Coronary artery (tissue), 2 donors: Measurements from ENCODE around the gene IFNA5.

Experiments used
- DNase-seq: peaks from one replicate; pipeline ENCODE4 v3.0.0-alpha.2; 2017; ENCODE audit warnings: low spot score
- H3K27ac ChIP-seq, 2 donors: fragments of 200-600 bp; sonication (generic); one replicate each; pipeline ENCODE4 v1.5.1; 2016 to 2019
- H3K4me3 ChIP-seq: fragments of 200-600 bp; sonication (generic); 2 replicates; pipeline ENCODE4 v1.5.1; 2016; ENCODE audit warnings: mild to moderate bottlenecking, moderate library complexity
- CTCF ChIP-seq: fragments of 200-600 bp; sonication (generic); IDR thresholded peaks from one replicate; pipeline ENCODE4 v1.5.1; 2019; ENCODE audit warnings: antibody characterized with exemption

IFNA5 gene

DNA sequence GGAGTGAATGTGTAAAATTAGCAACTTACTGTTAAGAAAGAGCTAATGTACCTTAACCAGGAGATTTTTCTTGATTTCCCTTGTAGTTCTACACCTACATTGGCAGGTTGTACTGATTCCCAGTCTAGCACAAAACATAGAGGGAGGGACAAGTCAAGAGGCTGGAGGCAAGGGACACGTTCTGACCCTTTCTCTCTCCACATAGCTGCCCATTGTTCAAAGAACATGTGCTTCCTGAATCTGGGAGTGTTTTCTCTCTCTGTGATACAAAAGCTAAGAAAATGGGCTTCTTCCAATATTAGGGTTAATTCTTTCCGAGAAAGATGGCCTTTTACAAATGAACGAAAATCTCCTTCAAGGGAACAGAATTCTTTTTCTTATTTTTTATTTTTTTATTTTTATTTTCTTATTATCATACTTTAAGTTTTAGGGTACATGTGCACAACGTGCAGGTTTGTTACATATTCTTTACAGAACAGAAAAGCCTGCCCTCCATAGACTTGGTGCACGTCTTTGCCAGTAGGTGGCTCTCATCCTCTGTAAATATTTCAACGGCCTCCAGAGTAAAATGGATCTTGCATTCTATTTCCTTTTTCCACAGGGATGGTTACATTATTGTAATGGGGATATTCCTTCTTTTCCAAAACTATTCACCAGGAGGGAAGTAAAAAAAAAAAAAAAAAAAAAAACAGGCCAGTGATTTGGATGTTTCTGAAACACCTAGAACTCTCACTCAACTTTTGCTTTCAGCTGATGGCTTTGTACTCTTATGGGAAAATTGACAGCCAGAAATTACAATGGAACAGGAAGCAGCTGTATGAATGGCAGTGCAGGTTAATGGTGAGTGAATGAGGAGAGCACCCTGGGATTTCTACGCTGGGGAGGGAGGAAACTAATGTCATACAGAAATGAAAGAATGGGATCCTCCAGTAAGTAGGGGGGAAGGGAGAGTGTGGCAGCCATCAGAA lies 13.1 kb upstream of the IFNA5 start:
- H3K4me3 ChIP-seq: no peak overlapping the region
- DNase-seq: no peak
- TF ChIP-seq CTCF: peak; percentile 37
- no peak overlapping the region for H3K27ac ChIP-seq

GRCh38 chr9:21316860-21317259 lies 11.7 kb upstream of the IFNA5 start:
- no peak for DNase-seq
- Histone ChIP-seq H3K27ac (no peak overlapping the region), H3K4me3 (no peak overlapping the region)
- TF ChIP-seq CTCF: no peak

DNA sequence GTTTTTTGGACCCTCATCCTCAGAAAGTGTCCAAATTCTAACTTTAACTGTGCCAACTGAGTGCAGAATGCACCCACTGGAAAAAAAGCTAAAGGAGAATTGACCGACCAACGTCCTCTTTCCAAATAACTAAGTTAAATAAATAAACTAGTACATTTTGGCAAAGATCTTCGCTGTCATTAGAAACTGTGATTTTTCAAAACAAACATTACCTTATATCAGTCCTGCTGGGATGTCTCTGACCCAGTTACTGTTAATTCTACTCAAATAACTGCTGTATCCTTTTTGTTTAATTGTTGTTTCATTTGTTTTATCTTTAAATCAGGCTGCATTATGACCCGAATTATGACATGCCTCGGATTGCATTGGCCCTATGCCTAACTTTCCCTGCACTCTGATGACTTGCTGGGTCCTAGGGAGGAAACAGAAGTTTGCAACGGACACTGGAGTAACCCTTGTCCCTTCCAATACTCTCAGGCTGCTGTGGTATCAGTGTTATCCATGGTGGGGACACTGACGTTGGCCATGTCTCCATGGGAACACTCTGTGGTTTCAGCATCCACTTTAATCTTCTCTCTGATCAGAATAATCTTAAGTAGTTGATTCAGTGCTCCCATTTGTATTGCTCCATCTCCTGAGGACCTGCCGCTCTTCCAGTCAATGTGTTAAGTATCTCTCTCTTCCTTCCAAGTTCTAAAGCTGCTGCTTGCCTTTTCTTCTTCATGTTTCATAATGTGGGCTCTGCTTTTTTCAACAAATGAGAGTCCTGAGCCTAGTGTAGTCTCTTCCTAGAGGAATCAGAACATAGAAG lies 11.1 kb upstream of the IFNA5 start:
- H3K4me3 ChIP-seq: no peak overlapping the region
- no peak for DNase-seq
- no peak for TF ChIP-seq CTCF
- H3K27ac ChIP-seq: no peak overlapping the region

- TF ChIP-seq CTCF: no peak
- H3K4me3 ChIP-seq: no peak overlapping the region
Measured at GRCh38 chr9:21314152-21314551, 9.0 kb upstream of the IFNA5 start.

GRCh38 chr9:21311889-21312288 lies 6.8 kb upstream of the IFNA5 start:
- TF ChIP-seq CTCF: no peak
- no peak for DNase-seq

More at GRCh38 chr9:21314152-21314551, 9.0 kb upstream of the IFNA5 start:
- DNase-seq: no peak
- no peak overlapping the region for H3K27ac ChIP-seq

GRCh38 chr9:21295992-21296391 lies 9.1 kb downstream of the IFNA5 start:
- DNase-seq: no peak
- H3K27ac ChIP-seq: no peak overlapping the region
- TF ChIP-seq CTCF: no peak
- no peak overlapping the region for H3K4me3 ChIP-seq

More at GRCh38 chr9:21311889-21312288, 6.8 kb upstream of the IFNA5 start:
- Histone ChIP-seq H3K27ac (no peak overlapping the region), H3K4me3 (no peak overlapping the region)
